ENCODE measurements around the gene ERO1B. TPM values are rescaled to one million over a fixed set of nuclear protein-coding genes. Genes with fewer than 3 reads are reported as not detected.

The ERO1B gene
- total and polyA plus RNA-seq, 2 of the 4 experiments (the other 2 are of a cell fraction) = 0.54 to 0.60 TPM

DNA sequence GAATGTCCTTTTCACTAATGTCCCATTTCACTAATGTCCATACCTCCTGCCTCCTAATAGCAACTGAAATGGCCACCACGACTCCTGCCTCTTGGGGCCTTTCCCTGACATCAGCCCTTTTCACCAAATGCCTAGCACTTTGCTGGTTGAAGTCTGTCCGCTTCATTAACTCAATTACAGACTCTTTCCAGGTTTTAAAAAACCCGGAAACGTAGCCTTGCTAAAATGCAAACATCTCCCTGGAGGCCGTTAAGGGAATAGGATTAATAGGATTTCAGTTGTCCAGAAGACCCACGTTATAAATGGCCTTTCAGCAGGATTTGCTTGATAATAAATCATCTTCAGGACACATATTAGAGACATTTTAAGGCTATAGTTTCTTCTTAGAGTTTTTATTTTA, 25.7 kb upstream of the ERO1B start:
- Histone ChIP-seq H4K5ac (ENCODE audit: low read depth, low read length) (no peak overlapping the region), H3K14ac (replicated peaks; ENCODE audit: low read depth, low read length) (no peak overlapping the region), H3K79me1 (ENCODE audit: low read depth in 1 of 2, low read length in 2 of 2) (no peaks in the 10 kb centered on the region), H4K20me1 (ENCODE audit: insufficient read depth, low read length) (no peaks in the 10 kb centered on the region), H3K4me2 (ENCODE audit: low read depth, low read length) (no peak overlapping the region), H3K4ac (ENCODE audit: low read depth, low read length) (no peak overlapping the region), H2AFZ (replicated peaks; ENCODE audit: low read length, poor library complexity) (no peak overlapping the region), H2AK9ac (replicated peaks; ENCODE audit: low read depth, low read length, poor library complexity) (no peak overlapping the region), H3K9me1 (ENCODE audit: insufficient read depth, low read length) (no peaks in the 10 kb centered on the region), H2BK5ac (ENCODE audit: low read depth, low read length, poor library complexity, severe bottlenecking) (no peak overlapping the region), H3K4me3 (ENCODE audit: insufficient read depth, low read depth, low read length) (no peak overlapping the region), H3K27ac (ENCODE audit: insufficient read depth, low read length) (no peak overlapping the region), H2BK120ac (ENCODE audit: low read depth, low read length) (no peak overlapping the region), H3K56ac (ENCODE audit: extremely low read depth, insufficient read depth, low read length) (no peak overlapping the region), H3K4me1 (ENCODE audit: control insufficient read depth, insufficient read depth, low read length) (no peaks in the 10 kb centered on the region), H4K8ac (ENCODE audit: low read depth in 2 of 2, low read length in 2 of 2) (no peak overlapping the region), H3K23ac (ENCODE audit: low read depth, low read length) (no peak overlapping the region), H3K9me3 (ENCODE audit: control insufficient read depth, insufficient read depth, low read length) (no peaks in the 10 kb centered on the region), H3K9ac (ENCODE audit: low read depth, low read length) (no peak overlapping the region), H2BK20ac (ENCODE audit: low read depth, low read length) (no peak overlapping the region), H3K18ac (ENCODE audit: low read depth, low read length) (no peak overlapping the region), H3K27me3 (ENCODE audit: control insufficient read depth, insufficient read depth, low read length) (no peaks in the 10 kb centered on the region), H2BK15ac (ENCODE audit: low read depth, low read length) (no peak overlapping the region), H3K36me3 (ENCODE audit: control insufficient read depth, insufficient read depth, low read length) (no peaks in the 10 kb centered on the region), H4K91ac (ENCODE audit: insufficient read depth, low read depth, low read length) (no peak overlapping the region), H2AK5ac (ENCODE audit: low read depth, low read length) (no peak overlapping the region)
- intact Hi-C loops (cut with micrococcal nuclease) = no loop called here
- CTCF ChIA-PET = no interaction called here
- no TSS peak for BruUV-seq (replicated peaks)
- in situ Hi-C loops (cut with MboI; ENCODE audit: low sequenced_read_pairs) = no loop called here
- TF ChIP-seq NFE2L2 (IDR thresholded peaks at IDR 0.05; ENCODE audit: low read depth, low read length) (no peak), RCOR1 (IDR thresholded peaks at IDR 0.05; ENCODE audit: insufficient replicate concordance, low read length) (no peak), CTCF (conservative IDR thresholded peaks at IDR 0.05; ENCODE audit: low read depth, low read length) (no peak), MAFK (IDR thresholded peaks at IDR 0.05; ENCODE audit: low read depth, low read length) (no peak), CHD1 (IDR thresholded peaks at IDR 0.05; ENCODE audit: low read depth, low read length) (no peak), RFX5 (IDR thresholded peaks at IDR 0.05; ENCODE audit: low read depth, low read length) (no peak), CEBPB (IDR thresholded peaks at IDR 0.05; ENCODE audit: low read depth, low read length) (no peak), POLR2A (IDR thresholded peaks at IDR 0.05; ENCODE audit: low read depth, low read length) (no peak)
- TF ChIP-seq, protein P1, sequence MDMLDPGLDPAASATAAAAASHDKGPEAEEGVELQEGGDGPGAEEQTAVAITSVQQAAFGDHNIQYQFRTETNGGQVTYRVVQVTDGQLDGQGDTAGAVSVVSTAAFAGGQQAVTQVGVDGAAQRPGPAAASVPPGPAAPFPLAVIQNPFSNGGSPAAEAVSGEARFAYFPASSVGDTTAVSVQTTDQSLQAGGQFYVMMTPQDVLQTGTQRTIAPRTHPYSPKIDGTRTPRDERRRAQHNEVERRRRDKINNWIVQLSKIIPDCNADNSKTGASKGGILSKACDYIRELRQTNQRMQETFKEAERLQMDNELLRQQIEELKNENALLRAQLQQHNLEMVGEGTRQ (IDR thresholded peaks at IDR 0.05; ENCODE audit: low read depth, low read length) = no peak
- TF ChIP-seq, protein P2, sequence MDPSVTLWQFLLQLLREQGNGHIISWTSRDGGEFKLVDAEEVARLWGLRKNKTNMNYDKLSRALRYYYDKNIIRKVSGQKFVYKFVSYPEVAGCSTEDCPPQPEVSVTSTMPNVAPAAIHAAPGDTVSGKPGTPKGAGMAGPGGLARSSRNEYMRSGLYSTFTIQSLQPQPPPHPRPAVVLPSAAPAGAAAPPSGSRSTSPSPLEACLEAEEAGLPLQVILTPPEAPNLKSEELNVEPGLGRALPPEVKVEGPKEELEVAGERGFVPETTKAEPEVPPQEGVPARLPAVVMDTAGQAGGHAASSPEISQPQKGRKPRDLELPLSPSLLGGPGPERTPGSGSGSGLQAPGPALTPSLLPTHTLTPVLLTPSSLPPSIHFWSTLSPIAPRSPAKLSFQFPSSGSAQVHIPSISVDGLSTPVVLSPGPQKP (IDR thresholded peaks at IDR 0.05; ENCODE audit: borderline replicate concordance, low read depth, low read length) = no peak
- dilution Hi-C loops (cut with HindIII; ENCODE audit: low sequenced_read_pairs, unreplicated experiment) = no loop called here
- no peak for DNase-seq
- POLR2A ChIA-PET (ENCODE audit: unreplicated experiment) = no interaction called here
- no peak for ATAC-seq (ENCODE audit: low read depth)
- no CpG with 5 or more reads among the region's 6 CpGs for WGBS, 2 experiments (ENCODE audit: extremely low coverage in 2 of 2, insufficient read length in 1 of 2)
